Skeletal muscle satellite cell (primary cell): ENCODE measurements around the gene DPP10.
"Not testable (repeated sequence)": the region's sequence is repeated elsewhere in the genome, so short reads cannot be mapped to it uniquely, and the experiment has no call there.

Source experiments
- H3K27me3 ChIP-seq: 2 replicates; pipeline ENCODE4 v1.7.0; 2013; ENCODE audit warnings: low read length; ENCODE audit not compliant: control insufficient read depth, insufficient read depth
- H3K36me3 ChIP-seq: 2 replicates; pipeline ENCODE4 v1.7.0; 2013; ENCODE audit warnings: mild to moderate bottlenecking, control low read depth, low read length; ENCODE audit not compliant: insufficient read depth
- H3K4me1 ChIP-seq: 2 replicates; pipeline ENCODE4 v1.7.0; 2013; ENCODE audit warnings: low read length; ENCODE audit not compliant: control insufficient read depth, insufficient read depth
- H3K4me2 ChIP-seq: 2 replicates; pipeline ENCODE4 v1.7.0; 2013; ENCODE audit warnings: mild to moderate bottlenecking, low read length
- H3K4me3 ChIP-seq: 2 replicates; pipeline ENCODE4 v1.7.0; 2013; ENCODE audit warnings: low read length
- H3K9ac ChIP-seq: 2 replicates; pipeline ENCODE4 v1.7.0; 2013; ENCODE audit warnings: mild to moderate bottlenecking, low read depth, low read length, moderate library complexity
- H3K9me3 ChIP-seq: replicated peaks from 2 replicates; pipeline ENCODE4 v1.7.0; 2013; ENCODE audit warnings: mild to moderate bottlenecking, control low read depth, low read length

Gene DPP10

DNA sequence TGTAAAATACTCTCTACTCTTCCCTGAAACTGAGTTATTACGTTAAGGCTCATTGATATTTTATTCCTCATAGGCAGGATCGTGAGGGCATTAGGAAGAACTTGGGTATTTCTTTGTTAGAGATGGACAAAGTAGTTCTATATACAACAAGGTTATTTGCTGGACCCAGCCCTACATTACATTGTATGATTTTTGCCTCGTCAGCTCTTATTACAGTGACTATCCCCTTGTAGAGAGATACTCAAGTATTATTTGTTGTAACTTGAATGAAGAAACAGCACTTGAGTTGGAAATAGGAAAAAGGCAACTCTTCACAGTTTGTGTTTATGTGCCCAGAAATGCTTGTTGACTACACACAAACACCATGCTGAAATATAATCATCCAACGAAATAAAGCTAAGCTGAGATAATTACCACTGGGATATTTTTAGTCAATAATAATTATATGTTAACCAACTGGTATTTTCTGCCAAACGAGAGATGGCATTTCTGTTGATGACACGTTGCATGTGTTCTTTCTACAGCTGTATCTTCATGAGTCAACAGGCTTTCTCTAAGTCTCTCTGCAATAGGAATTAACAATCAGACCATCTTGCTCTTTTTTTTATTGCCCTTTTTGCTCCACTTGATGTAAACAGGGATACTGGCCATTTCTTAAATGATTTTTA is 947.6 kb downstream of the DPP10 start:
- H3K4me2 ChIP-seq, result no peak overlapping the region
- H3K9me3 ChIP-seq, result no peaks in the 10 kb centered on the region

DNA sequence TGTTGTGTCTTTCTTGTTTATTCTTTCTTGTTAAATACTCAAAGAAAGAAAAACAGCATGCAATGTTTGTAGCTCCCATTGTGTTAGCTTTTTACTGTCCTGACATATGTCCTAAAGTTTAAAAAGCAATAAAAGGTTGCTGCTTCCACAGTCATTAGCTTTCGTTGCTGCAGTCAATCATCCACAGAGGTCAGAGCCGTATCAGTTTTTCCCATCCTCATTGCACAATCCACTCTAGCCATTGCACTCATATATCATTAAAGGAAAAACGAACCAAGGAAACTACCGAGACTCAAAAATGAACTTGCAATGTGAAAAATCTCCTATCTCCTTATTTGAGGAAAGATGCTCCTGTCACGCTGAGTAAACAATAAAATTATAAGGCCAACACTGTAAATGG is 954.1 kb downstream of the DPP10 start:
- no peaks in the 10 kb centered on the region for H3K4me1 ChIP-seq
- no peak overlapping the region for H3K9ac ChIP-seq
- H3K9me3 ChIP-seq, result no peaks in the 10 kb centered on the region
- H3K4me3 ChIP-seq, result no peak overlapping the region
- no peaks in the 10 kb centered on the region for H3K36me3 ChIP-seq
- H3K4me2 ChIP-seq, result no peak overlapping the region
- H3K27me3 ChIP-seq, result no peaks in the 10 kb centered on the region

More for the DNA sequence above, 947.6 kb downstream of the DPP10 start:
- Histone ChIP-seq H3K4me3 (no peak overlapping the region), H3K4me1 (no peaks in the 10 kb centered on the region), H3K36me3 (no peaks in the 10 kb centered on the region), H3K27me3 (no peaks in the 10 kb centered on the region), H3K9ac (no peak overlapping the region)

DNA sequence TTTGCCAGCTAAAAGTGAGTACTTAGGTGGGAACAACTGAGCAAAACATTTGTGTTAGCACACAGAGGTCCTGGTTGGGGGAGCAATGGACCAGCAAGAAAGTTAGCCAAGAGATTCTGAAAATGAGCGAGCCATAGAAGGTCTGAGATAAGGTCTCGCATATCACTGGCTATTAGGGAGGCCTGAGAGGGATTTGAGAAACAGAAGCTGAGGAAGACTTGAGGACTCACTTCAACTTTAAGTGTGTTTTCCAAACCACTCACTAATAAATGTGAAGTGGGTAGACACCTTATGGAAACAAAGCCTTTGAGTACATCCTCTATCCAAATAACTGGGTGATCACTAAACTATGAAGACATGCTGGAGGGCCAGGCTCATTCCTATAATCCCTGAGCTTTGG is 958.5 kb downstream of the DPP10 start:
- no peak overlapping the region for H3K4me2 ChIP-seq
- H3K27me3 ChIP-seq, result no peaks in the 10 kb centered on the region
- H3K36me3 ChIP-seq, result no peaks in the 10 kb centered on the region
- H3K4me3 ChIP-seq, result no peak overlapping the region
- no peaks in the 10 kb centered on the region for H3K9me3 ChIP-seq
- H3K4me1 ChIP-seq, result no peaks in the 10 kb centered on the region
- H3K9ac ChIP-seq, result no peak overlapping the region

DNA sequence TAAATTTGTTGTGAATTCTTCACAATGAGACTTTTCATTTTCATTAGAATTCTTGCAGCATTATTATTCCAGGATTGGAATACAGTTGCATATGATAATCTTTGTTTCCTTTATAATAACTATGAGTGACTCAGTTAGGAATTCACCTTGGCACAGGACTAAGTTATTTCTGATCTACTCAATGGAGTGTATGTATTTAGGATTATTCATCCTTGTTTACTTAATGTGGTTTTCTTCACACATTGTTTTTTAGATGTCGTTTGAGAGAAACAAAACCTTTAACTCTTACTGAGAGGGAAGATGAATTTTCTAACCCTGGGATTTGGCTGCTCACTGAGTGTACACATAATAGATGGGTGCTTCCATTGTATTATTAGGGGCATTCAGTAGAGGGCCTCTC is 970.1 kb downstream of the DPP10 start:
- Histone ChIP-seq H3K9ac (no peak overlapping the region), H3K9me3 (peaks cover 3% of the 10 kb centered on the region), H3K36me3 (no peaks in the 10 kb centered on the region)

DNA sequence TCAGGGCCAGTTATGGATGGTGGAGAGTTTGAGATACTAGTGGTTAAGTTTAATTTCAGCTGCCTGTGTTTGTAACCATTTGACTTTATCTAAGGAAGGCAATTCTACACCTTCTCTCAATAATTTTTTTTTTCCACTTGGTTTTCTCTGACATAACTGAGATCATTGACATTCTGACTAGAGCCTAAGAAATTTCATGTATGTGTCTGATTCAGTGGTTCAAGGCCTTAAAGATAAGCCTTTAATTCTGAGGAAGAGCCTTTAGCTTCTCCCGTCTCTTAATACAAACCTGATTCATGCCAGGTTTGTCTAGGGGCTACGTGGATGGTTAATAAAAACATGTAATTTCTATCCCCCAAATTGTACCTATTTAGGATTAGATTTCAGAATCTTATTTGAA is 971.4 kb downstream of the DPP10 start:
- Histone ChIP-seq H3K4me2 (no peak overlapping the region), H3K9me3 (peaks cover 3% of the 10 kb centered on the region), H3K9ac (no peak overlapping the region), H3K4me3 (no peak overlapping the region), H3K36me3 (no peaks in the 10 kb centered on the region), H3K4me1 (no peaks in the 10 kb centered on the region), H3K27me3 (no peaks in the 10 kb centered on the region)

More for the DNA sequence above, 970.1 kb downstream of the DPP10 start:
- H3K27me3 ChIP-seq, result no peaks in the 10 kb centered on the region
- no peak overlapping the region for H3K4me2 ChIP-seq
- no peak overlapping the region for H3K4me3 ChIP-seq
- no peaks in the 10 kb centered on the region for H3K4me1 ChIP-seq

DNA sequence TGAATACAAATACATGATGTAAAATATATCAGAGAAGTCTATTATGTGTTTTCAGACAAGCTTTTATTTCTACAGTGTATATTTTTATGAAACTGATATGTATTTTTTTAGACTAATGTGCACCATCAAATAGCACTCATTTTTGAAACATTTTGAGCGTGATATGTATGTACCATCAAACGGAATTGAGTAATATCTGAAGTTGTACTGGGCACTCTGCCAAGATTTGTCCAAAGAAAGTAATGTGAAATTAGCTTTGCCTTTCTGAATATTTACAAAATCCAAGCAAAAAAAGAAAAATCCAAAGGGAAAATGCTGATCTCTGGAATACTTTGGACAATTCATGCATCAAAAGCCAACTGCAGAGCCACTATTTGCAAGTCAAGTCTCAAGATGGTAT is 972.0 kb downstream of the DPP10 start:
- Histone ChIP-seq H3K36me3 (no peaks in the 10 kb centered on the region), H3K4me3 (no peak overlapping the region), H3K4me1 (no peaks in the 10 kb centered on the region), H3K27me3 (no peaks in the 10 kb centered on the region), H3K9me3 (peaks cover 7% of the 10 kb centered on the region), H3K9ac (no peak overlapping the region), H3K4me2 (no peak overlapping the region)

DNA sequence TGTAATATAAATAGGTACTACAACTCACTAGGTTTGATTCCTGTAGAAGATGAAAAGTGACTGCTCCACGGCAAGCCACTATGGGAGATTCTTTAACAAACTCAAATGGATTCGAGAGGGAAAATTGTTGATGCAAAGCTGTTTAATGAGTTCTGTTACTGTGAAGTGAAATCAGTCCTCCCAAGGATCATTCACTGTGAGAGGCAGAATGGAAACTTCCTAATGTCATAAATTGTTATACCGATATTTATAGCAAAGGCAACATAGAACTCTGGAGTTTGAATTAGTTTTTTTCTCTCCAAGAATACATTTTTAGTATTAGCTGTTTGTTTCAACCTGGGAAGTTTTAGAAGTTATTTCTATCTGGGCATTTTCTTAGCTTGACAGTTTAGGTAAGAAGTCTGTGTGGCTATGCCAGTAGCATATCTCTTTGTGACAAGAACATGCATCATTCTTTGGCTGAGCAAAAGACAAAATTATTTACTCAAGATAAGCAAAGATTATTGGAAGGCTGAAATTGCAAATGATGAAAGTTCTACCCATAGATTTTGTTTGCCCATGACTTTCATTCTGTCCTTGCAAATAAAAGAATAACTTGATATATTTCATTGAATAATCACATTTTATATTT is 979.7 kb downstream of the DPP10 start:
- peaks cover 11% of the 10 kb centered on the region for H3K9me3 ChIP-seq
- H3K9ac ChIP-seq, result no peak overlapping the region
- H3K4me3 ChIP-seq, result no peak overlapping the region
- no peaks in the 10 kb centered on the region for H3K36me3 ChIP-seq
- no peaks in the 10 kb centered on the region for H3K27me3 ChIP-seq
- no peaks in the 10 kb centered on the region for H3K4me1 ChIP-seq
- H3K4me2 ChIP-seq, result no peak overlapping the region

DNA sequence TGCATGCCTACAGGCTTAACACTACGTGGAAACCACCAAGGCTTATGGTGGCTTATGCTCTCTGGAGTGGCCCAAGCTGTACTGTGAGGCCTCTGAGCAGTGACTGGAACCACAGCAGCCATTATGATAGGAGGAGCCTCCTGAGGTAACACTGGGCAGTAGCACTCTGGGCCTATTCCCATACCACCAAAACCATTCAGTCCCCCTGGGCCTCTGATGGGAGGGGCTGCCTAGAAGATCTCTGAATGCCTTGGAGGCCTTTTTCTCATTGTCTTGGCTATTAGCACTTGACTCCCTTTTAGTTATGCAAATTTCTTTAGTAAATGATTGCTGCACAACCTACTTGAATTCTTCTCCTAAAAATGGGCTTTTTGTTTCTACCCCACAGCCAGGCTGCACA is 985.0 kb downstream of the DPP10 start:
- Histone ChIP-seq H3K9ac (no peak overlapping the region), H3K36me3 (no peaks in the 10 kb centered on the region), H3K4me2 (no peak overlapping the region), H3K9me3 (no peaks in the 10 kb centered on the region), H3K4me1 (no peaks in the 10 kb centered on the region), H3K4me3 (no peak overlapping the region), H3K27me3 (no peaks in the 10 kb centered on the region)

DNA sequence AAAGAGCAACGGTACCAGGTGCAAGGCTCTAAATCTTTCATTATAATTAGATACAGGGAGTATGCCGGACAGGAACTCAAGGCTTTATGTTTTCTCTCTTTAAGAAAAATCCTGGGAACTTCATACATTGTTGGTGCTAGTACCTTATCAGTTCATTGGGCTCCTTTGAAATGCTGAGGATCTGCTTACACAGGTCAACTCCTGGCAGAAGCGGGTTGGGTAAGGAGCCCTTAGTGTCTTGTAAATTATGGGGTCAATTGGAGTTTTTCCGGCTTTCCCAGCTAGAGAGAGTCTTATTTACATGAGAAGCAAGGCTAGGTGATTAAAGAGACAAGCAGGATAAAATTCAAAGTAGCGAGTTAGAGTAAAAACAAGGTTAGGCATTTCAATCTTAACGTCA is 998.3 kb downstream of the DPP10 start:
- H3K4me2 ChIP-seq, H3K9ac ChIP-seq, H3K36me3 ChIP-seq, H3K4me3 ChIP-seq, H3K27me3 ChIP-seq, H3K4me1 ChIP-seq, H3K9me3 ChIP-seq: not testable (repeated sequence)

DNA sequence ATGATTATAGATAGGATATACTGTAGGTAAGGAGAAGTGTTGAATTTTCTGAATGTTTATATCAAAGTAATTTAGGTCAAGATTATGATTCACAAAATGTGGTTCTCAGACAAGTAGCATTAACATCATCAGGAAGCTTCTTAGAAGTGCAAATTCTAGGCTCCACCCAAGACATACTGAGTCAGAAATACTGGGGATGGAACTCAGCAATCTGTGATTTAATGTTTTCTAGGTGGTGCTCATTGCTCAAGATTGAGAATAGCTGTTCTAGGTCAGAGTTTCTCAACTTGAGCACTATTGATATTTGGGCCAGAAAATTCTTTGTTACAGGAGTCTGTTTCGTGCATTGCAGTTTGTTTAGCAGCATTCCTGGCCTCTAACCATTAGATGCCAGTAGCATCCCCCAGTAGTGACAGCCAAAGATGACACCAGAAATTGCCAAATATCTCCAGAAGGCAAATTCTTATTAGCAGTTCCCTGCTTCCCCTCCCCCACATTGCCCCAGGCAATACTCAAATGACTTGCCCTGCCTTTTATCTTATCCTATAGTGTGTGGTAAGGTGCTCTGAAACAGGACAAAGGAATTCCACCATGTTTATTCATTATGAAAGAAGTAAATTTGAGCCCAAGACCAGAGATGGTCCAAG is 1001.2 kb downstream of the DPP10 start:
- Histone ChIP-seq H3K4me1 (no peaks in the 10 kb centered on the region), H3K27me3 (no peaks in the 10 kb centered on the region), H3K9me3 (peaks cover 8% of the 10 kb centered on the region), H3K36me3 (no peaks in the 10 kb centered on the region), H3K4me3 (no peak overlapping the region), H3K4me2 (no peak overlapping the region), H3K9ac (no peak overlapping the region)

DNA sequence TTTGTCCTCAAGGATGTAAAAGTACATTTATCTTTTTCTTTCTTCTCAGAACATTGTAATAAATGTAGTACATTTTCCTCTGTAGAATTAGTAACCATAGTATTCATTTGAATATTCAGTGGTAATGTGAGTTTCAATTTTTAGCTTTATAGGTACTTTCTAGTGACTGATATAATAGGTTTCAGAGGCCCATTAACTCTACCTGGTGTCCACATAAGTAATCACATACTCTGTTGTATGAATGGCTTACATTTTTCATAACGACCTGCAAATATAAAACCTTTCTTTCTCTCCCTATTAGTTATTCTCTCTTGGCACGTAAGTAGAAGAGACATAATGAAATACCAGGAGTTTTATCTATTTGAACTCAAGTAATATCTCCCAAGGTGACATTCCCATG is 1017.6 kb downstream of the DPP10 start:
- H3K36me3 ChIP-seq, result no peaks in the 10 kb centered on the region
- no peaks in the 10 kb centered on the region for H3K4me1 ChIP-seq
- H3K4me2 ChIP-seq, result no peak overlapping the region
- H3K27me3 ChIP-seq, result no peaks in the 10 kb centered on the region
- no peak overlapping the region for H3K9ac ChIP-seq
- H3K9me3 ChIP-seq, result peaks cover 3% of the 10 kb centered on the region
- no peak overlapping the region for H3K4me3 ChIP-seq

DNA sequence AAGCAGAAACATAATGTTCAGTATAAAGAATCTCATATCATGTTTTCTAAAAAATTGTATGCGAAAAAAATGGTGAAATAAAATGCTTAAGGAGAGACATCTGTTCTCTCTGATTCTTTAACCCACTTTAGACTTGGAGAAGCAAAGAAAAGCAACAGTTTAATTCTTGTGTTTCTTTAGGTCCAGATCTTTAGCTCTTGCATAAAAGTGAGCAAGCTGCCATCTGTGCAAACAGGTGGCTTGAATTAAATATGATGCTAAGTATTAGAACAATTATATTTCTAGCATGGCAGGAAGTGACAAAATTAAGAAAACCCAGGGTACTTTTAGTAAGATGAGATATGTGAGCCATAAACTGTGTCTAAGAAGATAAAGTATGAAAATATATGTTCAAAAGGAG is 1038.3 kb downstream of the DPP10 start:
- Histone ChIP-seq H3K9me3 (no peaks in the 10 kb centered on the region), H3K36me3 (no peaks in the 10 kb centered on the region), H3K4me1 (no peaks in the 10 kb centered on the region), H3K4me3 (no peak overlapping the region), H3K4me2 (no peak overlapping the region), H3K9ac (no peak overlapping the region), H3K27me3 (no peaks in the 10 kb centered on the region)
